Measurements from ENCODE around the gene TSKU. TPM values are rescaled to one million over a fixed set of nuclear protein-coding genes. Genes with fewer than 3 reads are reported as not detected.

The TSKU gene
- total RNA-seq, 2 experiments from 2014 or later: 1.5 to 1.8 TPM

DNA sequence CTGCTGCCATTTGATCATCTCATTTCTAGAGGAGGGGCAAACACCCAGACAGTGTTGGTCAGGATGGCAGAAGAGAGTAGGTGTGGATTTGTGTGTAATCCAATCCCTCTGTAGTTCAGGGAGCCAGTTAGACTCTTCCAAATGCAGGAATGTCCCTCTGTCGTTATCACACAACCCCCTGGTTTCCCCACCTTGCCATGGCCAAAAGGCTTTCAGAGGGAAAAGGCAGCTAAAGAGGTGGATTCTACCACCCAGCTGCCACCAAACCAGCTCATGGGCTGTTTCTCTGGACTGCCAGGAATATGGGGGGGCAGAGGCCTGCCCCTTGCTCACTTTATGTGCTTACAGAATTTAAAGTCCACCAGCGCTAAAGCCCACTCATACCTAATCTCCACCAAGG lies 18.1 kb downstream of the TSKU start:
- no peak overlapping the region for H2AFZ ChIP-seq (ENCODE audit: low read length)
- H3K27ac ChIP-seq (ENCODE audit: low read depth, low read length, poor library complexity, severe bottlenecking): no peak overlapping the region
- DNase-seq (ENCODE audit: low spot score): no peak
- CTCF ChIA-PET (ENCODE audit: unreplicated experiment): no interaction called here
- no peaks in the 10 kb centered on the region for H3K36me3 ChIP-seq (ENCODE audit: insufficient read depth, low read length)
- no peaks in the 10 kb centered on the region for H3K9me2 ChIP-seq (ENCODE audit: insufficient read depth, low read length)
- no peaks in the 10 kb centered on the region for H3K9me3 ChIP-seq (ENCODE audit: low read length)
- intact Hi-C loops (cut with micrococcal nuclease; ENCODE audit: unreplicated experiment): no loop called here
- BruUV-seq (replicated peaks): no TSS peak
- TF ChIP-seq EZH2phosphoT487 (IDR thresholded peaks at IDR 0.05; ENCODE audit: borderline replicate concordance, low read depth, low read length): no peak
- TF ChIP-seq, protein P1, sequence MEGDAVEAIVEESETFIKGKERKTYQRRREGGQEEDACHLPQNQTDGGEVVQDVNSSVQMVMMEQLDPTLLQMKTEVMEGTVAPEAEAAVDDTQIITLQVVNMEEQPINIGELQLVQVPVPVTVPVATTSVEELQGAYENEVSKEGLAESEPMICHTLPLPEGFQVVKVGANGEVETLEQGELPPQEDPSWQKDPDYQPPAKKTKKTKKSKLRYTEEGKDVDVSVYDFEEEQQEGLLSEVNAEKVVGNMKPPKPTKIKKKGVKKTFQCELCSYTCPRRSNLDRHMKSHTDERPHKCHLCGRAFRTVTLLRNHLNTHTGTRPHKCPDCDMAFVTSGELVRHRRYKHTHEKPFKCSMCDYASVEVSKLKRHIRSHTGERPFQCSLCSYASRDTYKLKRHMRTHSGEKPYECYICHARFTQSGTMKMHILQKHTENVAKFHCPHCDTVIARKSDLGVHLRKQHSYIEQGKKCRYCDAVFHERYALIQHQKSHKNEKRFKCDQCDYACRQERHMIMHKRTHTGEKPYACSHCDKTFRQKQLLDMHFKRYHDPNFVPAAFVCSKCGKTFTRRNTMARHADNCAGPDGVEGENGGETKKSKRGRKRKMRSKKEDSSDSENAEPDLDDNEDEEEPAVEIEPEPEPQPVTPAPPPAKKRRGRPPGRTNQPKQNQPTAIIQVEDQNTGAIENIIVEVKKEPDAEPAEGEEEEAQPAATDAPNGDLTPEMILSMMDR (conservative IDR thresholded peaks at IDR 0.05; ENCODE audit: low read length): no peak
- no peak overlapping the region for H3K4me2 ChIP-seq (ENCODE audit: low read length)
- H4K20me1 ChIP-seq (ENCODE audit: insufficient read depth, low read length): no peaks in the 10 kb centered on the region
- no peaks in the 10 kb centered on the region for H3K4me1 ChIP-seq (ENCODE audit: insufficient read depth, low read length, poor library complexity, severe bottlenecking)
- no peaks in the 10 kb centered on the region for H3K79me2 ChIP-seq (ENCODE audit: insufficient read depth, low read depth, low read length)
- H3K4me3 ChIP-seq (ENCODE audit: low read depth, low read length, poor library complexity, severe bottlenecking): no peak overlapping the region
- POLR2A ChIA-PET: no interaction called here

DNA sequence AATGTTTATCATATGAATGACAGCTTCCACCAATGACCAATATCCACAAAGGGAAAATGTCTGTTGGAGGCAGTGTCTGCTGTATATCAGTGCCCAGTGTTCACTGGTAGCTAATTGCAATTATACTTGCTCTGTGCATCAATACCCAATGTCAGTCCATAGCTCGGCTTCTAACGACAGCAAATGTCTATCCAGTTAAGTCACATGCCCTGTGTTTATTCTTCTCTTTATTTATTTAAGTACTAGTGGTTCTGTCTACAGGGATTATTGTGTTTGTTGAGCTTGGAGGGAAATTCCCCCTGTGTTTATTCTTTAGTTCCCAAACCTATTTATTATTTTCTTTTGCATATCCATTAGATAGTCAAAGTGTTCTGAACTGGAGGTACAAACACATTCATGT lies 18.6 kb downstream of the TSKU start:
- CTCF ChIA-PET (ENCODE audit: unreplicated experiment): no interaction called here
- H3K4me3 ChIP-seq (ENCODE audit: low read depth, low read length, poor library complexity, severe bottlenecking): no peak overlapping the region
- DNase-seq (ENCODE audit: low spot score): no peak
- H4K20me1 ChIP-seq (ENCODE audit: insufficient read depth, low read length): no peaks in the 10 kb centered on the region
- H3K79me2 ChIP-seq (ENCODE audit: insufficient read depth, low read depth, low read length): no peaks in the 10 kb centered on the region
- no peaks in the 10 kb centered on the region for H3K4me1 ChIP-seq (ENCODE audit: insufficient read depth, low read length, poor library complexity, severe bottlenecking)
- no TSS peak for BruUV-seq (replicated peaks)
- H3K36me3 ChIP-seq (ENCODE audit: insufficient read depth, low read length): no peaks in the 10 kb centered on the region
- intact Hi-C loops (cut with micrococcal nuclease; ENCODE audit: unreplicated experiment): no loop called here
- H3K27ac ChIP-seq (ENCODE audit: low read depth, low read length, poor library complexity, severe bottlenecking): no peak overlapping the region
- POLR2A ChIA-PET: no interaction called here
- TF ChIP-seq, protein P1 (conservative IDR thresholded peaks at IDR 0.05; ENCODE audit: low read length): no peak
- TF ChIP-seq EZH2phosphoT487 (IDR thresholded peaks at IDR 0.05; ENCODE audit: borderline replicate concordance, low read depth, low read length): no peak
- no peak overlapping the region for H2AFZ ChIP-seq (ENCODE audit: low read length)
- H3K9me3 ChIP-seq (ENCODE audit: low read length): no peaks in the 10 kb centered on the region
- no peak overlapping the region for H3K4me2 ChIP-seq (ENCODE audit: low read length)
- no peaks in the 10 kb centered on the region for H3K9me2 ChIP-seq (ENCODE audit: insufficient read depth, low read length)

DNA sequence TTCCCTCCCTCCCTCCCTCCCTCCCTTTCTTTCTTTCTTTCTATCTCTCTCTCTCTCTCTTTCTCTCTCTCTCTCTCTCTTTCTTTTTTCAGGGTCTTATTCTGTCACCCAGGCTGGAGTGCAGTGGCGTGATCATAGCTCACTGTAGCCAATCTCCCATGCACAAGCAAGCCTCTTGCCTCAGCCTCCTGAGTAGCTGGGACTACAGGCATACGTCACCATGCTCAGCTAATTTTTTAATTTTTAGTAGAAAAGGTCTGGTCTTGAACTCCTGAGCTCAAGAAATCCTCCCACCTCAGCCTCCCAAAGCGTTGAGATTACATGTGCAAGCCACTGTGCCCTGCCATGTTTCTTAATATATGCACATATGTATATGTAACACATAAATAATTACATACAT lies 19.0 kb downstream of the TSKU start:
- intact Hi-C loops (cut with micrococcal nuclease; ENCODE audit: unreplicated experiment): no loop called here
- POLR2A ChIA-PET: no interaction called here
- TF ChIP-seq, protein P1 (conservative IDR thresholded peaks at IDR 0.05; ENCODE audit: low read length): no peak
- TF ChIP-seq EZH2phosphoT487 (IDR thresholded peaks at IDR 0.05; ENCODE audit: borderline replicate concordance, low read depth, low read length): no peak
- Histone ChIP-seq H3K27ac (ENCODE audit: low read depth, low read length, poor library complexity, severe bottlenecking) (no peak overlapping the region), H3K9me2 (ENCODE audit: insufficient read depth, low read length) (no peaks in the 10 kb centered on the region), H4K20me1 (ENCODE audit: insufficient read depth, low read length) (no peaks in the 10 kb centered on the region), H3K9me3 (ENCODE audit: low read length) (no peaks in the 10 kb centered on the region), H3K36me3 (ENCODE audit: insufficient read depth, low read length) (no peaks in the 10 kb centered on the region), H3K4me1 (ENCODE audit: insufficient read depth, low read length, poor library complexity, severe bottlenecking) (no peaks in the 10 kb centered on the region), H2AFZ (ENCODE audit: low read length) (no peak overlapping the region), H3K4me3 (ENCODE audit: low read depth, low read length, poor library complexity, severe bottlenecking) (no peak overlapping the region), H3K4me2 (ENCODE audit: low read length) (no peak overlapping the region), H3K79me2 (ENCODE audit: insufficient read depth, low read depth, low read length) (no peaks in the 10 kb centered on the region)
- CTCF ChIA-PET (ENCODE audit: unreplicated experiment): no interaction called here
- no TSS peak for BruUV-seq (replicated peaks)
- DNase-seq (ENCODE audit: low spot score): no peak

Measured in OCI-LY7 (cell line).